ENCODE results near the gene CBFB. TPM values are rescaled to one million over a fixed set of nuclear protein-coding genes. Genes with fewer than 3 reads are reported as not detected.

CBFB gene
- total RNA-seq, 4 donors from 2014 or later = 28.2 to 68.3 (median 46.6) TPM

DNA sequence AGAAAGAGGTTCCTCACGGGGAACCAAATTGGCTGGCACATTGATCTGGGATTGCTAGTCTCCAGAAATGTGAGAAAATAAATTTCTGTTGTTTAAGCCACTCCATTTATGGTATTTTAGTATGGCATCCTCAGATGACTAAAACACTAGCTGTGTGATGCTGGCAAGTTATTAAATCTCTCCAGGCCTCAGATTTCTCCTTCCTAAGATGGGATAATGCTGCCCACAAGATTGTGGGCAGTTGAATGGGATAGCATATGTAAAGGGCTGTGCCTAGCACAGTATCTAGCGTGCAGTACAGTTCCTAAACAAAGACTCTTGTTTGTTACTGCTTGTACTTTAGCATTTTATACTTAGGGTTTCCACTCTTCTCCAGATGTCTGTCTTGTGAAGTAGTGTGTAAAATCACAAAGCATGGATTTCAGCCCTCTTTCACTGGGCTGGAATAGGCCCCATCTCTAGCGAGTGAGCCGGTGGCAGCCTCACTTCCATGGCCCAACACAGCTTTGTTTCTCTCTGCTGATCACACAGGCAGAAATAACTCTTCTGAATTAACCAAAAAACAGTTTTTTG, 42.6 kb downstream of the CBFB start:
- TF ChIP-seq POLR2A (IDR thresholded peaks at IDR 0.05) (no peak), EP300 (IDR thresholded peaks at IDR 0.05) (no peak), POLR2AphosphoS5 (IDR thresholded peaks at IDR 0.05) (no peak)
- TF ChIP-seq, protein P1, sequence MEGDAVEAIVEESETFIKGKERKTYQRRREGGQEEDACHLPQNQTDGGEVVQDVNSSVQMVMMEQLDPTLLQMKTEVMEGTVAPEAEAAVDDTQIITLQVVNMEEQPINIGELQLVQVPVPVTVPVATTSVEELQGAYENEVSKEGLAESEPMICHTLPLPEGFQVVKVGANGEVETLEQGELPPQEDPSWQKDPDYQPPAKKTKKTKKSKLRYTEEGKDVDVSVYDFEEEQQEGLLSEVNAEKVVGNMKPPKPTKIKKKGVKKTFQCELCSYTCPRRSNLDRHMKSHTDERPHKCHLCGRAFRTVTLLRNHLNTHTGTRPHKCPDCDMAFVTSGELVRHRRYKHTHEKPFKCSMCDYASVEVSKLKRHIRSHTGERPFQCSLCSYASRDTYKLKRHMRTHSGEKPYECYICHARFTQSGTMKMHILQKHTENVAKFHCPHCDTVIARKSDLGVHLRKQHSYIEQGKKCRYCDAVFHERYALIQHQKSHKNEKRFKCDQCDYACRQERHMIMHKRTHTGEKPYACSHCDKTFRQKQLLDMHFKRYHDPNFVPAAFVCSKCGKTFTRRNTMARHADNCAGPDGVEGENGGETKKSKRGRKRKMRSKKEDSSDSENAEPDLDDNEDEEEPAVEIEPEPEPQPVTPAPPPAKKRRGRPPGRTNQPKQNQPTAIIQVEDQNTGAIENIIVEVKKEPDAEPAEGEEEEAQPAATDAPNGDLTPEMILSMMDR (IDR thresholded peaks at IDR 0.05) = no peak
- DNase-seq (ENCODE audit: low spot score in 2 of 2) = no peak
- Histone ChIP-seq H3K9me3 (no peaks in the 10 kb centered on the region), H3K36me3 (peaks cover 59% of the 10 kb centered on the region), H3K27me3 (no peaks in the 10 kb centered on the region), H3K4me1 (no peaks in the 10 kb centered on the region), H3K4me3 (no peak overlapping the region), H3K27ac (no peak overlapping the region)
- WGBS = 82% methylated on average over 4 of the region's 4 CpGs

DNA sequence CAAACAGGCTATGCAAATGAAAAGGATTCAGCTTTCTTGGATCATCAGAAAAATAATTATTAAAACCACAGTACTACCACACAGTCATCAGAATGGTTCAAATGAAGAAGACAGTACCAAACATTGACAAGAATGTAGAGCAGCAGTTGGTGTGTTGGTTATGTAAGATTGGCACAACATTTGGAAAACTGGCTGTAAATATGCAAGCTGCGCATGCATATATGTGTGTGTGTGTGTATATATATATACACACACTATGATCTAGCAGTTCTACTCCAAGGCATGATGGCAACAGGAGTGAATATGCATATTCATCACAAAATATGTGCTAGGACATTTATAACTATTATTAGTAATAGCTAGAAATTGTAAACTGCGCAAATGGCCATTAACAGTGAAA, 46.4 kb downstream of the CBFB start:
- TF ChIP-seq, protein P1 (IDR thresholded peaks at IDR 0.05) = no peak
- TF ChIP-seq POLR2AphosphoS5 (IDR thresholded peaks at IDR 0.05) (no peak), POLR2A (IDR thresholded peaks at IDR 0.05) (no peak), EP300 (IDR thresholded peaks at IDR 0.05) (no peak)
- 100% methylated on average over 2 of the region's 2 CpGs for WGBS
- Histone ChIP-seq H3K4me1 (no peaks in the 10 kb centered on the region), H3K4me3 (no peak overlapping the region), H3K36me3 (peaks cover 26% of the 10 kb centered on the region), H3K27me3 (no peaks in the 10 kb centered on the region), H3K9me3 (no peaks in the 10 kb centered on the region), H3K27ac (no peak overlapping the region)
- DNase-seq (ENCODE audit: low spot score in 2 of 2) = no peak

DNA sequence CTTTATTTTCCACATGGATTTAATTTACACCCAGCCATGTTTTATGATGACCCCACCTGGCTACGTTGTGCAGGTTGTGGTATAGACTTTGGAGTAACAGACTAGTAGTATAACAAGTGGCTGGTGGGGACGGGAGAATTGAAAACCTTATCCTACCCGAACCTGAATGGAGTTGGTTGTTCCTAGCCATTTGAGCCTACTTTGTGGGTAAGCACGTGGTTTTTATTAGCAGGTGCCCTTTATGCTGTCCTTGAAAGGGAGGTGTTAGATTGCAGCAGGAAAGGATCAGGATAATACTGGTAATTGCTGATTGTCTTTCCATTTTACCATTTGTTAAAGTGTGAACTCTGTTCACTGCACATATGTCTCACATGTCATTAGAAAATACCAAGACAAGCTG, 48.9 kb downstream of the CBFB start:
- WGBS = 76% methylated on average over 4 of the region's 4 CpGs
- DNase-seq (ENCODE audit: low spot score in 2 of 2) = no peak
- H3K4me3 ChIP-seq = no peak overlapping the region
- no peak overlapping the region for H3K27ac ChIP-seq
- H3K27me3 ChIP-seq = no peaks in the 10 kb centered on the region
- H3K4me1 ChIP-seq = no peaks in the 10 kb centered on the region
- TF ChIP-seq, protein P1 (IDR thresholded peaks at IDR 0.05) = no peak
- TF ChIP-seq EP300 (IDR thresholded peaks at IDR 0.05) (no peak), POLR2AphosphoS5 (IDR thresholded peaks at IDR 0.05) (no peak), POLR2A (IDR thresholded peaks at IDR 0.05) (no peak)
- peaks cover 26% of the 10 kb centered on the region for H3K36me3 ChIP-seq
- no peaks in the 10 kb centered on the region for H3K9me3 ChIP-seq

DNA sequence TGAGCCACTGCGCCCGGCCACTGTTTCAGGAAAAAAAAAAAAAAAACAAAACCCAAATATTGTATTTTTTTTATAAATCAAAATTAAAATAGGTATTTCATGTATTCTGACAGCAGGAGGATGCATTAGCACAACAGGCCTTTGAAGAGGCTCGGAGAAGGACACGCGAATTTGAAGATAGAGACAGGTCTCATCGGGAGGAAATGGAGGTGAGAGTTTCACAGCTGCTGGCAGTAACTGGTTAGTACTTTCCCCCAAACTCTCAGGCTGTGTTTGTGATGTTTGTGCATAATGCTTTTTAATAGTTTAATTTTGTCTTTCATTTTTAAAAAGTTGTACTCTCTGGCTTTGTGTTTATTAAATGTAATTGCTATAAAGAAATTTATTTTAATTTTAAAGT, 53.2 kb downstream of the CBFB start:
- Histone ChIP-seq H3K4me3 (no peak overlapping the region), H3K27me3 (no peaks in the 10 kb centered on the region), H3K4me1 (peaks cover 6% of the 10 kb centered on the region), H3K27ac (no peak overlapping the region), H3K36me3 (peaks cover 21% of the 10 kb centered on the region), H3K9me3 (no peaks in the 10 kb centered on the region)
- TF ChIP-seq POLR2AphosphoS5 (IDR thresholded peaks at IDR 0.05) (no peak), EP300 (IDR thresholded peaks at IDR 0.05) (no peak), POLR2A (IDR thresholded peaks at IDR 0.05) (no peak)
- TF ChIP-seq, protein P1 (IDR thresholded peaks at IDR 0.05) = no peak
- no peak for DNase-seq (ENCODE audit: low spot score in 2 of 2)
- WGBS = 89% methylated on average over 6 of the region's 6 CpGs

DNA sequence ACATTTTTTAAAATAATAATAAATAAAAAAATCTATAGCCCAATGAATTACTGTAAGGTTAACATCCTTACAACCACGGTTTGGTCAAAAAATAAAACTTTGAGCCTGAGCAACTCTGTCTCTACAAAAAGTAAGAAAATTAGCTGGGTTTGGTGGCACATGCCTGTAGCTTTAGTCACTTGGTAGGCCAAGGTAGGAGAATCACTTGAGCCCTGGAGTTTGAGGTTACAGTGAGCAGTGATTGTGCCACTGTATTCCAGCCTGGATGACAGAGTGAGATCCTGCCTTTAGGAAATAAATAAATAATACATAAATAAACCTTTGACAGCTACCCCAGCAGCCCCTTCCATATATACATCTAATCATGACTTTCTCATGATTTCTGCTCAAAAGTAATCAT, 53.9 kb downstream of the CBFB start:
- Histone ChIP-seq H3K27me3 (no peaks in the 10 kb centered on the region), H3K4me1 (peaks cover 6% of the 10 kb centered on the region), H3K9me3 (no peaks in the 10 kb centered on the region), H3K36me3 (peaks cover 21% of the 10 kb centered on the region), H3K27ac (no peak overlapping the region), H3K4me3 (no peak overlapping the region)
- TF ChIP-seq POLR2AphosphoS5 (IDR thresholded peaks at IDR 0.05) (no peak), EP300 (IDR thresholded peaks at IDR 0.05) (no peak), POLR2A (IDR thresholded peaks at IDR 0.05) (no peak)
- TF ChIP-seq, protein P1 (IDR thresholded peaks at IDR 0.05) = no peak
- 93% methylated on average over 1 of the region's 1 CpG for WGBS
- DNase-seq (ENCODE audit: low spot score in 2 of 2) = no peak

Measured in suprapubic skin (tissue), 4 donors.